ENCODE data around the gene AFAP1.

Gene AFAP1

GRCh38 chr4:7890635-7891393 is 48.8 kb downstream of the AFAP1 start:
- no peak for FAIRE-seq

- no peak for FAIRE-seq
Measured at GRCh38 chr4:7887436-7887835, 52.2 kb downstream of the AFAP1 start.

- no peak for FAIRE-seq
Measured at GRCh38 chr4:7886007-7886973, 53.4 kb downstream of the AFAP1 start.

- FAIRE-seq: no peak
Measured at GRCh38 chr4:7885216-7886006, 54.2 kb downstream of the AFAP1 start.

DNA sequence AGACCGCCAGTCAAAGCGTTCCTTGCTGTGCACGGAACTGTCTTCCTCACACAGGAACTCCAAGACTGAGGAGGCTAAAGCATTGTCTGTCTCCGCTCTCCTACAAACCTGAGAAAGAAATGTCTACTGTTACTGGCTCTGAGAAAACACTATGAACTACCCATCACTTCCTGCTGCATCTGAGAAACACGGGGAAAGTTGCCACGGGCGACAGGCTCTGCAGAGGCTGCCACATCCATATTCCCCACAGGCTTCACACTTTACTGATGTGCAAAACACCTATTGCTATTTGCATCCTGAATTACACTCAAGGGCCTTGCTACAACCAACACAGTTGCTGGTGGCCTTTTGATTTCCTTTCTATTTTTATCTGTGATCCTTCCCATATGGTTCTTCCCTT is 59.0 kb downstream of the AFAP1 start:
- FAIRE-seq: no peak

DNA sequence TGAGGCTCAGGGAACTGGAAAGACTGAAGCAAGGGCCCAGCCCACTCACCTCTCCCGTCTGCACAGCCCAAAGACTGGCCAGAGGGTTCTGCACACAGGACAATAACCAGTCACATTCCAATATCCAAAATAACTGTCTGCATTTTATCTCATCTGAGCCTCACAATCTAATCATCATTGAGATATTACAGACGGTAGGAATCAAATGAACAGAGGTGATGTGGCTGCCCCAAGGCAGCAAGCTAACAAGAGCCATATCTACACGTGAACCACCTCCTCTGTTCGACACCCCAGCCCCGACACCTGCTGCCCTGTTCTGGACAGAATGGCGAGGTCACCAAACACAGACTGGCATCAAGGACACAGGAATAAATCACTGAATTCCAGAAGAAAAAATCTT is 60.5 kb downstream of the AFAP1 start:
- no peak for FAIRE-seq

GRCh38 chr4:7878323-7878722 is 61.3 kb downstream of the AFAP1 start:
- FAIRE-seq: no peak

DNA sequence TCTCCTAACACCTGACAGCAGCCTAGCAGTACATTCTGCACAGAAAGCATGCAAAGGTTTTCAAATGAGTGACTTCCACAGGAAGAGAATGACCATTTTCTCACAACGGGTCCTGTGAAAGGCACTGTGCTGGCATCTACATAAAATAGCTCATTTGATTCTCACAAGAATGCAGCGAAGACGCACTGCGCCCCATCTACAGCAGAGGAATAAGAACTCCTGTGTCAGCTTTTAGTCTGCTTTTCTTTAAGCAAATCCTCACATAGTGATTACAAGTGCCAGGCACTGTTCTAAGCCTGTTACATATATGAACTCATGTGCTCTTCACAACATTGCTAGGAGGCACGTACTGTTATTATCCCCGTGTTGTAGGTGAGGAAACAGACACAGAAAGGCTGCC is 62.5 kb downstream of the AFAP1 start:
- FAIRE-seq: no peak

- no peak for FAIRE-seq
Measured at GRCh38 chr4:7876201-7876875, 63.3 kb downstream of the AFAP1 start.

DNA sequence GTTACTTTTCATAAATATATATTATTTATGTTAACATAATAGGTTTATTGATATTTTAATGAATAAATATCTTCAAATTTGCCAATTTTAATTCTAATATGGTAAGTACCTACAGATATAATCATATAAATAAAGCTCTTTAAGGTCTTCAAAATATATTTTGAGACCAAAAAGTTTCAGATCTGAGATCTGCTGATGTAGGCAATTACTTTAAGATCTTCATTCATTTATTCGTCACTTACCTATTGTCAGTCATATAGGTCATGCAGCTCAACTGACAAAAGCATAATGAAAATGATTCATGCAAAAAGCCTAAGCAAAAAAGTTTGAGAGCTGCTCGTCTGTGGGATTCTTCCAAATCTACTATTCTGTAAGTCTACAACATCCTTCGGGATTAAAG is 64.8 kb downstream of the AFAP1 start:
- no peak for FAIRE-seq

DNA sequence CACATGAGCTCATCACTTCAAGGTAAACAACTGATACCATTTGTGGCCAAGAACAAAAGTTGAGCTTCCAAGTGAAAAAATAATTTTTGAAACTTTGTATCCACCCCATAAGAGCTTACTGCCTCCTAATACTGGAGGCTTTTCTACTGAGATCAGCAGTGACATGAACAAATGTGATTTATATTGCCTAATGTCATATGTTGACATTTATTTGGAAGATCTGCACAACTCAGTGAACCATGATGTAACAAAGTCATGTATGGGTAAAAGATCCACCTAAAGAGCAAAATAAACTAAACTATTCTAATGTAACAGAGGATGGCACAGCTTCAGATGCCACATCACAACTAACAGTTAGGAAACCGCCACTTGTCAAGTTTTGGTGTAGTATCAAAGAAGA is 65.8 kb downstream of the AFAP1 start:
- FAIRE-seq: no peak

- no peak for FAIRE-seq
Measured at GRCh38 chr4:7872264-7872771, 67.3 kb downstream of the AFAP1 start.

DNA sequence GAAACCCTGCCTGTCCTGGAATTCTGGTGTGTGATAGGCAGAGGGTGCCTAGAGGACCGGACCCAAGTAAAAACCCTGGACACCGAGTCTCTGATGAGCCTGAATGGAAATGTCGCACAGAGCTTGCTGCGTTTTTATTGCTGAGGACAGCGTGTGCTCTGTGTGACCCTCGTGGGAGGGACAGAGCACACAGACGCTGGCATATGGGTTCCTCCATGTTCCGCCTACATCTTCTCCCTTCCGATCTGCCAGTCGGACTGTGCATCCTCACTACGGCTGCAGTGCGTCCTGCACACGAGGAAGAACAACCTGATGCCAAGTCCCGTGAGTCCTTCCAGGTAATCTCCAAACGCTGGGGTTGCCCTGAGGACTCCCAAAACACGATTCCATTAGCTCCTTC is 68.3 kb downstream of the AFAP1 start:
- no peak for FAIRE-seq

DNA sequence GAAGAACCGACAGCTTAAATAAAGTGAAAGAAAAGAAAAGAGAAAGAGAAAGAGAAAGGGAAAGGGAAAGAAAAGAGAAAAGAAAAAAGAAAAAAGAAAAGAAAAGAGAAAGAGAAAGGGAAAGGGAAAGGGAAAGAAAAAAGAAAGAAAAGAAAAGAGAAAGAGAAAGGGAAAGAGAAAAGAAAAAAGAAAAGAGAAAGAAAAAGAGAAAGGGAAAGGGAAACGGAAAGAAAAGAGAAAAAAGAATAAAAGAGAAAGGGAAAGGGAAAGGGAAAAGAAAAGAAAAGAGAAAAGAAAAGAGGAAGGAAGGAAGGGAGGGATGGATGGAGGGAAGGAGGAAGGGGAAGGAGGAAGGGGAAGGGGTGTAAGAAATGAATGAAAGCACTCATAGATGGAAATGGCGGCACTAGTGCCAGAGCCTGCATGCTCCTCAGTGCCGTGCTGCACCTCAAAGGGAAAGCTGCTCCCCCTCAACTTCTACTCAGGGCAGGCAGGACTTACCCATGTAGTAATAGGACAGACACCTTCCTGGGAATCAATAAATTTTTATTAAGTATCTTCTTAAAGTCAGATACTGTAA is 70.7 kb downstream of the AFAP1 start:
- no peak for FAIRE-seq

- FAIRE-seq: no peak
Measured at GRCh38 chr4:7868436-7868775, 71.3 kb downstream of the AFAP1 start.

GRCh38 chr4:7867701-7868435 is 71.8 kb downstream of the AFAP1 start:
- FAIRE-seq: no peak

DNA sequence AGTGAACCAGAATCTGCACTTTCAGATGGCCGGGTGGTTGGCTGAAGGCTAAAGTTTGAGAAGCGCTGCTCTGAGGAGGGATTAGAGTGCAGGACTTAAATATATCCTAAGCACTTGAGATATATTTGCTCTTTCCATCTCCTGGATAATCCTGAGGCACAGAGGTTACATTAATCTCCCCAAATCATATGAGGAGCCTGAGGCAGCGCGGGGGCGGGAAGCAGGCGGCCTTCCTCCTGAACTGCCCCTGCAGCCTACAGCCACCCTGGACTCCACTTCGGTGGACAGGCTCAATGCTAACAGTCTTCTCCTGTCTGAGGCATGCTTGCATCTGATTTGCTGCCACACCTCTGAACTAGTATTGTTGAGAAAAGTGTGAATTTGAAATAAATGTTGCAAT is 72.5 kb downstream of the AFAP1 start:
- no peak for FAIRE-seq

DNA sequence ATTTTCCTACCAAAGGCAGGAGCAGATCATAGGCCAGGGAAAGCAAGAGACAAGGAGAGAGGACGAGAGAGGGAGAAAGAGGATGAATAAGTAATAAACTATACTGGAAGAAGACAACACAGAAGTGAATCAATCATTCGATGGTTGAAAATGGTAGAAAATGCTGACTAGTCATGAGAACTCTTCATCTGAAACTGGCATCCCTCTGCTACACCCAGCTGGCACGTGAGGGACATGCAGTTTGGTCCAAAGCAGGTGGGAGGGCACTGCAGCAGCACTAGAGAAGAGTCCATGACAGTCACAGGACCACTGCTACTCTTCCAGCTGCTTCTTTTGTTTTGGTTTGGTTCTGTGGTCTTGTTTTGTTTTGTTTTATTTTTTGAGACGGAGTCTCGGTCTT is 74.1 kb downstream of the AFAP1 start:
- FAIRE-seq: no peak

GRCh38 chr4:7864685-7865084 is 75.0 kb downstream of the AFAP1 start:
- FAIRE-seq: no peak

DNA sequence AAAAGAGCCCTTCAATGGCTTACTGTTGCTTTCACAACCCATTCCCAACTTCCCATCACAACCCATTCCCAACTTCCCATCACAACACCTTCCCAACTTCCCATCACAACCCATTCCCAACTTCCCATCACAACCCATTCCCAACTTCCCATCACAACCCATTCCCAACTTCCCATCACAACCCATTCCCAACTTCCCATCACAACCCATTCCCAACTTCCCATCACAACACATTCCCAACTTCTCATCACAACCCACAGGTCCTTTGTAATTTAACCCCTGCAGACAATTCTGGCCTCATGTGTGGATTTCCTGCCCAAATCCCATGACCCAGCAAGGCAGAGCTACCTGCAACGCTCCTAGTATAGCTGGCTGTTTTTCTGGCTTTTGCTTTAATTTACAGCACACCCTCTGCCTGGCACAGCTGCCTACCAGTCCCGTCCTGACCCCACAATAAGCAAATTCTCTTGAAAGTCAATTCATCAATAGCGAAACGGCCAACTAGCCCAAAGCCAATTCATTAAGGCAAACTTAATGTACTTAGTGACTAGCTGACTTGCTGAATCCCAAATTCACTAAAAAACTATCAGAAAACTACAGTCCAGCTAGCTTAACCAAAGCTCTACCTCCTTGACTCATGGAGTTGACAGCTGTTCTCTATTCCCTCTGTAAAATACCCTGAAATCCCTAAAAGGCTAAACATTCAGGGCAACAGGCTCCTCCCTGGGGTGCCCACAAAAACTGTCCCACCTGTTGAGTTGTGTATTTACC is 75.6 kb downstream of the AFAP1 start:
- no peak for FAIRE-seq

Data from G401.6 (cell line).